Iris pigment epithelial cell (primary cell): ENCODE measurements around the gene SHB.

ENCODE experiments used
- DNase-seq: peaks from one replicate; pipeline ENCODE4 v3.0.0-alpha.2; 2011; ENCODE audit warnings: low read depth

The SHB gene

GRCh38 chr9:37969130-37969529 is 99.9 kb downstream of the SHB start:
- peak; percentile 81 for DNase-seq

DNA sequence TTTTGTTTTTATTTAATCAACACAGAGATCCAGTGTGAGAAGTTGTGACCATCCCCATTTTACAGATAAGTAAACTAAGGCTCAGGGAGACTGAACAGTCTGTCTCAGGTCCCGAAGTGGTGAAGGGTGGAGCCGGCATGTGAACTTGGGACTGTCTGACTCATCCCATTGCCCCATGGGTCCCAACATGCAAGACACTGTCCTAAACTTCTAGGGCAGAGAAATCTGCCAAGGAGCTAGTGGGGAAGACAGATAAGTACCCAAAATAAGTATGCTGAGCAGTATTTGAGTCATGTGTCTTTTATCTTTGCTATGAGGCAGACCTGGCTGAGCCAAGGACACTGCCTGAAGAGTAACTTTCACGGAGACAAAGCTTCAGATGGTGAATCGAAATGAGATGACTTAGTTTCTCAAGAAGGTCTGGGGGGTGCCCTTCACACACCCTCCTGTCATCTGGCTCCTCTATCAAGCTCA is 100.8 kb downstream of the SHB start:
- DNase-seq, result peak; percentile 71

DNA sequence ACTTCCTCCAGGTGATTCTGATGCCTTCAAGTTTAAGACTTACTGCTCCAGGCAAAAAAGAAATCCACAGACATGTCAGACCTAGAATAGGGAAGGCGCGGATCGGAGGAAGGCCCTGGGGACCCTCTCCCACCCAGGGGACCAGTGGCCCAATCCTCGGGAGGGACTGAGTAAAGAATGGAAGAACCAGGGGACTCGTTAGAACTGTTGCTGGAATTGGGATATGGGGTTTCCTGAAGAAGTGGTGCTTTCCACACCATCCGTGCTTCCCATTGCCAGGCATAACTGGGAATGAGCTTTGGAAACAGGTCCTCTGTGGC is 101.3 kb downstream of the SHB start:
- DNase-seq, result no peak

GRCh38 chr9:37967014-37967760 is 101.8 kb downstream of the SHB start:
- no peak for DNase-seq

DNA sequence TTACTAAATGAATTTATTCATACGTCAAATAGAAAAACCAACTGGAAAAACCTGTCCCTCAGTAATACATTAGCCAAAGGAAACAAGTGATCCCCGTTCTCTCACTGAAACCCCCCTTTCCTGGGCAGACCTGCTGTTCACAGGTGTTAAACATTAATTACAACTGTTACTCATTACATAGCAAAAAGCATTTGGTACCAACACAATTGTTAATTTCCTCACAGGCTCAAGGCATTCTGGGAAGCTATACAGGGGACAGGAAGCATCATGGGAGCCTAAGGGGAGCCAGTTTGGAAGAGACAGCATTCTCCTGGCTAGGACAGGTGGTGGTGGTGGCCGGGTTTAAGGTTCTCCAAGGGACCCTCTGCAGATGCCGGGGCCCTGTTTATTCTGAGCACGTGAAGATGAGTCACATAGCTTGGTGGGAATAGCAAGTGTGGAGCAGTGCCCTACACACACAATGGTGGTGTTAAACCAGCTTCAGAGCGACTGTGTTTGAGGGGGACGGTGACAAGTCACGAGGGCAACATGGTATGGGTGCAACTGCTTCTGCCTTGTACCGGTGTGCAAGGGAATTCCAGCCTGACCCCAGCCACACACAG is 102.5 kb downstream of the SHB start:
- no peak for DNase-seq

- peak; percentile 54 for DNase-seq
Measured at GRCh38 chr9:37965676-37966345, 103.2 kb downstream of the SHB start.

- no peak for DNase-seq
Measured at GRCh38 chr9:37965116-37965515, 103.9 kb downstream of the SHB start.

- no peak for DNase-seq
Measured at GRCh38 chr9:37964740-37965081, 104.3 kb downstream of the SHB start.

GRCh38 chr9:37963936-37964739 is 104.9 kb downstream of the SHB start:
- DNase-seq, result peak; percentile 98

GRCh38 chr9:37961351-37961750 is 107.7 kb downstream of the SHB start:
- DNase-seq, result no peak

GRCh38 chr9:37960631-37961030 is 108.4 kb downstream of the SHB start:
- no peak for DNase-seq

- DNase-seq, result no peak
Measured at GRCh38 chr9:37959976-37960375, 109.1 kb downstream of the SHB start.

GRCh38 chr9:37958154-37958553 is 110.9 kb downstream of the SHB start:
- no peak for DNase-seq

GRCh38 chr9:37957664-37957953 is 111.4 kb downstream of the SHB start:
- DNase-seq, result no peak

DNA sequence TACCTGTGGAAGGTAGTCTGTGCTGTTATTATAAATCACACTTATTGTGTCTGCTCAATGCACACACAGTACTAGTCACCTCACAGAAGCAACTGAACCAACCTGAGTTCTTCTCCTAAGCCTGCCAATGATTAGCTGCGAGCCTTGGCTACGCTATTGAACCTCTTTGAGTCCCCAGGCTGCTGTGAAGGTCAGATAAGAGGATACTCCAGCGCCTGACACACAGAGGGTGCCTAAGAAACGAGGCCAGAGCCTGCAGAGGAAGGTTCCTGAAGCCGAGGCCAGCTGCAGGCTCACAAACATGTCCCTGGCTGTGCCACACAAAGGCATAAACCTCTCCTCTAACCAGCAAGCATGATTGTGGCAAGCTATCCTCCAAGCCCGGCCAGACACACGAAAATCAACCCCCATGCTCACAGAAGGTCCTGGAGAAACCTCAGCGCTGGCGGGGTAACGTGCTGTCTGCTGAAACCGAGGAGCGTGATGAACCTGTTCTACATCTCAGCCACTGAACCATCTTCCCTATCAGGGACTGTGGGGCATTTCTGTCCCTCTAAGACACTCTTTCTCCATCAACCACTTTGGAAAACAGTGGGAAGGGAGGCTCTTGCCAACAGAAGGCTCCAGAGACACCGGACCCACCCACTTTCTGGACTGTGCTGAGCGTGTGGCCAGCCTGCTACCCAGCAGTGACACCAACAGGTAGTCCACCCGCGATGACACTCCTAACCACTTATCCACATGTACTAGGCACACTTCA is 111.9 kb downstream of the SHB start:
- DNase-seq, result no peak

DNA sequence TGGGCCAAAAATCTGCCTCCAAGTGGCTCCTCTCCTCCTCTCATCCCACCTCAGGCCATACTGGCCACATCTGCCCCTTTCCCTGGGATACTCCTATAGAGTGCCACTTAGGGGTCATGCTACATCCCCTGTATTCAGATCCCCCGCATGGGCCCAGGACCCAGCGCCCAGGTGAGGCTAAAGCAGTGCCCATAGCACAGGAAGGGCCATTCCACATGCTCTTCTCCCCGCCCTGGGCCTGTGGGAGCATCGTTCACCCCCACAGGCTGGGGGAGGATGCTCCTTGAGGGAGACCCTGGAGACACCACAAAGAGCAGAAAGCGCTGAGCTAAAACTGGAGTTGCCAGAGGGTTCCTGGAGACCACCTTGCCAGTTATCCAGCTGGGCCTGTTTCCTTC is 112.6 kb downstream of the SHB start:
- no peak for DNase-seq

GRCh38 chr9:37955781-37956422 is 113.1 kb downstream of the SHB start:
- no peak for DNase-seq

DNA sequence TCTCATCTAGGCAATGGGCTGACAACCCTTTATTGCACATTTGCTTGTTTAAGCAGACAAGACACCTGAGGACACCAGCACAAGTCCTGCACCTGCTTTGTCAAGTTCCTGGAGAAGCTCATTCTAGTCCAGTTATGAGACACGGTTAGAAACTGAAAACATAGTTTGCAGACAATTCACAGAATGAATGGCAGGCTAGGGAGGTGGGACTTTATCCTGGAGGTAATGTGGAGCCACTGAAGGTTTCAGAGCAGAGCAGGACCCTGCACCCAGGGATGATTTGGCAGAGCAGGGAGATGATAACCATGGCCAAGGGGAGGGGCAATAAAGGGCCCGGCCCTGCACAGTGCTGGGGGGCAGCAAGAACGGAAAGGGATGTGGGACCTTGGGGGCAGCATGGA is 114.4 kb downstream of the SHB start:
- no peak for DNase-seq

DNA sequence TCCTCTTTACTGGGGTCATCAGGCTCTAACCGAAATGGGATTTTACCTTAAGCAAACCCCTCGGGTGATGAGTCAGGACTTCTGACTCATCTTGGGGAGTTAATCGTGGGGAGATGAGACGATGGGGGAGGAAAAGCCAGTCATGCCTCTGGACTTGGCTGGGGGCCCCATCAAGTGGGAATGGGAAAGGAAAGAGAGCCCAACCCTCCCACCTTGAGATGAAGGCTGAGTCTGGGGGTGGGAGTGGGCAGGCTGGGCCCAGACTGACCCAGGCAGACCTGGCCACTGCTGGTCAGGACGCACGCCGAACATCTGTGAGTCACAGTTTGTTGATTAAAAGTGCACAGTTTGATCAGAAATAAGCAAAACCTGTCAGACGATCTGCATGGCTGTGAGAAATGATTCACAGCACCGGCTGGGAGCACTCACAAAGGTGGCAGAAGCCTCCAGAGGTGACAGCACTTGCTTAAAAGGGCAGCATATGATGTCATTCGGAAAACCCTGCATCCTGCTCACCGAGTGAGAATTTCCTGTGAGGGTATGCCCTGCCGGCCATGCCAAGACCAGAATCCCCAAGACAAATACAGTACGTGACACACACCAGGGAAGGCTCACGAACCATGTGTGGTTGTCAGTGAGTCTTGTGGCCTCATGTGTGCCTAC is 115.1 kb downstream of the SHB start:
- peak; percentile 96 for DNase-seq

DNA sequence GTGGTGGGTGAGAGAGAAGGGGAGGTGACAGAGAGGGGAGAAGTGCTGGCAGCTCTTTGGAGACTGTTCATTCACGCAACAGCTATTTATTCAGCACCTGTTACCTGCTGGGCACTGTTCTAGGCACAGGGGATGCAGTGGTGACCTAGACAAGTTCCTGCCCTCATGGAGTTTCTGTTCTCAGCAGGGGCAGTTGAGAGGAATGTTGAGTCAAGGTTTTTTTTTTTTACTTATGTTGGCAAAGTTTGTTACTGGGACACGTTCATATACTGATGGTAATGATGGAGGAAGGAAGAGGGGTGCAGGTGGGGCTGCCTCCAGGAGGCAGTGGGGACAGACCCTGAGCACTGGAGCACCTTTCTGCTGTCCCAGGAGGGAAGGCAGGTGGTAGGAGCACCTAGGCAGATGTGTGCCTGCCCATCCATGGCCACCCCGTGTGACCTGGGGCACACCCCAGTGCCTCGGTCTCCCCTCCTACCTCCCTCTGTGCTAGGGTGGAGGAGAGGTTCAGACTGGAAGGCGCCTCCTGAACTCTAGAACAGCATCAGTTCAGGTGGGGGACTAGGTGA is 115.7 kb downstream of the SHB start:
- DNase-seq, result no peak

GRCh38 chr9:37952731-37953130 is 116.3 kb downstream of the SHB start:
- DNase-seq, result peak; percentile 70
